OCI-LY1 (cell line): ENCODE data around the gene USO1.

ENCODE experiments used
- CTCF ChIP-seq: fragments of 200-600 bp; sonication (generic), shearing (Covaris generic); IDR thresholded peaks from 2 replicates; pipeline ENCODE4 v1.5.1; 2017; ENCODE audit warnings: mild to moderate bottlenecking, antibody characterized with exemption, low read length, moderate library complexity, mixed read lengths
- EZH2 ChIP-seq: fragments of 200-600 bp; sonication (generic), shearing (Covaris generic); IDR thresholded peaks from 2 replicates; pipeline ENCODE4 v1.8.0; 2017; ENCODE audit warnings: borderline replicate concordance, mixed run types, mild to moderate bottlenecking, antibody characterized with exemption, low read length, moderate library complexity, mixed read lengths

- TF ChIP-seq CTCF (no peak), EZH2 (no peak)
These were observed 136.2 kb downstream of the USO1 start for GRCh38 chr4:75860606-75861005.
